K562 (cell line): Measurements from ENCODE around the gene TECRL. TPM values are rescaled to one million over a fixed set of nuclear protein-coding genes. Genes with fewer than 3 reads are reported as not detected.

ENCODE experiments used
- ATAC-seq: fragments of 200-7000 bp; cut with Tn5 transposase; 3 replicates; pipeline ENCODE4 v1.9.1; 2020; ENCODE audit warnings: moderate library complexity
- BruUV-seq: library from RNA; stranded (reverse); fragments of 400-500 nt; replicated peaks from 2 replicates; lab custom pipeline; 2021; lab: Mats Ljungman, UMichigan
- CTCF ChIA-PET: fragments of 300-600 bp; formaldehyde crosslinking; extraction: SDS; loops from one replicate; lab custom pipeline; 2021; ENCODE audit warnings: low intra/inter-chr PET ratio; lab: Yijun Ruan, JAX
- POLR2A ChIA-PET: fragments of 300-600, 350-650 bp; sonication (Branson Sonifier 250); formaldehyde crosslinking; extraction: SDS; loops from one replicate; lab custom pipeline; 2021; ENCODE audit warnings: antibody characterized with exemption, inconsistent platforms; lab: Yijun Ruan, JAX
- DNase-seq, 4 experiments: peaks; one replicate each; pipeline versions ENCODE4 v3.0.0 to v3.0.0-alpha.2; 2011 to 2018; ENCODE audit warnings: low spot score in 3 of 4, mixed read lengths in 3 of 4; ENCODE audit errors: extremely low read depth in 1 of 4
- FAIRE-seq: peaks from 2 replicates; lab custom pipeline; 2011; peaks lifted over from hg19 to GRCh38; lab: Jason Lieb, UNC
- H2AFZ ChIP-seq: 2 replicates; pipeline ENCODE4 v1.6.0; 2011; ENCODE audit warnings: low read depth, low read length, control low read depth, inconsistent platforms
- H3K27ac ChIP-seq: fragments of 200-600 bp; 3 replicates; pipeline ENCODE4 v1.8.0; 2011; ENCODE audit warnings: low read depth, mild to moderate bottlenecking, control low read depth, inconsistent platforms, low read length, moderate library complexity, mixed read lengths; ENCODE audit errors: extremely low read depth
- H3K27me3 ChIP-seq, 2 experiments: fragments of 300-600 bp in 1 of 2; 2 replicates in 1 of 2; 3 replicates in 1 of 2; pipeline versions ENCODE4 v1.6.0 to v1.8.0; 2011; ENCODE audit warnings: inconsistent platforms in 2 of 2, low read length in 2 of 2, mild to moderate bottlenecking in 1 of 2, mixed read lengths in 1 of 2, moderate library complexity in 1 of 2; ENCODE audit not compliant: control insufficient read depth in 2 of 2, insufficient read depth in 2 of 2
- H3K36me3 ChIP-seq: fragments of 300-600 bp; 3 replicates; pipeline ENCODE4 v1.8.0; 2011; ENCODE audit warnings: mild to moderate bottlenecking, low read length, inconsistent platforms; ENCODE audit not compliant: control insufficient read depth, insufficient read depth
- H3K4me1 ChIP-seq, 2 experiments: fragments of 200-600 bp in 1 of 2; replicated peaks in 1 of 2; 2 replicates in 1 of 2; 3 replicates in 1 of 2; pipeline versions ENCODE4 v1.5.1 to v1.8.0; 2011; ENCODE audit warnings: inconsistent platforms in 2 of 2, low read length in 2 of 2, mild to moderate bottlenecking in 1 of 2, mixed read lengths in 1 of 2, moderate library complexity in 1 of 2; ENCODE audit not compliant: control insufficient read depth in 2 of 2, insufficient read depth in 2 of 2
- H3K4me2 ChIP-seq: 2 replicates; pipeline ENCODE4 v1.6.1; 2011; ENCODE audit warnings: low read length, control low read depth, inconsistent platforms, mixed read lengths; ENCODE audit not compliant: insufficient read depth
- H3K4me3 ChIP-seq: fragments of 200-600 bp; sonication (generic), shearing (Covaris generic); 2 replicates; pipeline ENCODE4 v1.5.1; 2016; ENCODE audit warnings: control low read depth, inconsistent platforms
- H3K79me2 ChIP-seq: fragments of 200-600 bp; 3 replicates; pipeline ENCODE4 v1.8.0; 2011; ENCODE audit warnings: low read length, inconsistent platforms; ENCODE audit not compliant: control insufficient read depth, insufficient read depth
- H3K9ac ChIP-seq, 2 experiments: 2 replicates each; pipeline versions ENCODE4 v1.6.0 to v1.6.1; 2011; ENCODE audit warnings: low read depth in 2 of 2, low read length in 2 of 2, control low read depth in 1 of 2, inconsistent platforms in 1 of 2, mild to moderate bottlenecking in 1 of 2, mixed read lengths in 1 of 2; ENCODE audit not compliant: insufficient read depth in 1 of 2
- H3K9me1 ChIP-seq: one replicate; pipeline ENCODE4 v1.6.0; 2011; ENCODE audit warnings: inconsistent platforms, mild to moderate bottlenecking, low read length, moderate library complexity; ENCODE audit not compliant: control insufficient read depth, insufficient read depth
- H3K9me3 ChIP-seq: replicated peaks from 2 replicates; pipeline ENCODE4 v1.5.1; 2011; ENCODE audit warnings: low read depth, low read length, inconsistent platforms; ENCODE audit not compliant: control insufficient read depth, insufficient read depth
- H4K20me1 ChIP-seq: replicated peaks from 2 replicates; pipeline ENCODE4 v1.6.1; 2011; ENCODE audit warnings: low read length, inconsistent platforms, mixed read lengths; ENCODE audit not compliant: control insufficient read depth, insufficient read depth
- ASH1L ChIP-seq: fragments of 450-650 bp; IDR thresholded peaks from 2 replicates; pipeline ENCODE4 v1.6.1; 2018; ENCODE audit warnings: borderline replicate concordance, mild to moderate bottlenecking, low read depth; ENCODE audit not compliant: partially characterized antibody
- EHMT2 ChIP-seq: fragments of 450-650 bp; IDR thresholded peaks from 2 replicates; pipeline ENCODE4 v1.6.1; 2018; ENCODE audit warnings: antibody characterized with exemption
- FOXK2 ChIP-seq, 2 experiments: fragments of 450-650 bp; IDR thresholded peaks in 1 of 2; conservative IDR thresholded peaks in 1 of 2; 2 replicates each; pipeline ENCODE4 v1.6.1; 2016; ENCODE audit warnings: low read depth in 2 of 2, mild to moderate bottlenecking in 1 of 2
- HNRNPLL ChIP-seq: fragments of 200-400 bp; formaldehyde crosslinking; IDR thresholded peaks from 2 replicates; pipeline ENCODE4 v1.6.1; 2017; ENCODE audit warnings: low read length, low read depth, mild to moderate bottlenecking; ENCODE audit not compliant: poor library complexity, severe bottlenecking
- IRF2 ChIP-seq: sonication (generic); formaldehyde crosslinking; IDR thresholded peaks from 2 replicates; pipeline ENCODE4 v1.8.1; 2022; ENCODE audit warnings: mild to moderate bottlenecking, missing genetic modification reagents
- NEUROD1 ChIP-seq: fragments of 150-350 bp; IDR thresholded peaks from 2 replicates; pipeline ENCODE4 v1.6.1; 2014; ENCODE audit warnings: borderline replicate concordance, low read length, low read depth; ENCODE audit not compliant: partially characterized antibody
- POLR2B ChIP-seq: fragments of 450-650 bp; IDR thresholded peaks from 2 replicates; pipeline ENCODE4 v1.6.1; 2018; ENCODE audit warnings: low read depth; ENCODE audit not compliant: partially characterized antibody
- RAD21 ChIP-seq, 2 experiments: fragments of 250-450 bp in 1 of 2; fragments of 450-650 bp in 1 of 2; sonication (Bioruptor Pico) in 1 of 2; formaldehyde crosslinking in 1 of 2; IDR thresholded peaks in 1 of 2; conservative IDR thresholded peaks in 1 of 2; 2 replicates each; pipeline versions ENCODE4 v1.4.0 to v1.8.0; 2020 to 2022; ENCODE audit warnings: mild to moderate bottlenecking in 2 of 2, moderate library complexity in 1 of 2
- SAFB2 ChIP-seq: fragments of 200-400 bp; formaldehyde crosslinking; IDR thresholded peaks from 2 replicates; pipeline ENCODE4 v1.6.1; 2018; ENCODE audit warnings: borderline replicate concordance, low read length, low read depth, moderate library complexity; ENCODE audit not compliant: severe bottlenecking
- SIN3A ChIP-seq, 2 experiments: fragments of 150-350 bp in 1 of 2; IDR thresholded peaks; 2 replicates each; pipeline ENCODE4 v1.6.1; 2011 to 2016; ENCODE audit warnings: borderline replicate concordance in 2 of 2, low read depth in 2 of 2, low read length in 2 of 2, mild to moderate bottlenecking in 2 of 2, moderate library complexity in 2 of 2; ENCODE audit not compliant: control insufficient read depth in 1 of 2
- ZBED1 ChIP-seq: IDR thresholded peaks from 2 replicates; pipeline ENCODE4 v1.6.1; 2014
- ZSCAN32 ChIP-seq: fragments of 450-650 bp; formaldehyde crosslinking; IDR thresholded peaks from 2 replicates; pipeline ENCODE4 v1.4.0; 2020; ENCODE audit warnings: mild to moderate bottlenecking, moderate library complexity
- WGBS: fragments of 100-300 bp; shearing (Covaris generic); methylation state at CpG from one replicate; pipeline ENCODE4 v1.1.6; 2016; ENCODE audit warnings: low coverage, mixed read lengths; ENCODE audit not compliant: insufficient coverage; ENCODE audit errors: missing lambda C conversion rate; 5-methylcytosine and 5-hydroxymethylcytosine counted together
- in situ Hi-C: fragments of 300-500 bp; cut with MboI; formaldehyde crosslinking; loops from 4 replicates; pipeline ENCODE4 v1.15.0; 2018; ENCODE audit warnings: inconsistent platforms, mixed read lengths
- intact Hi-C: fragments of 100-400 bp; cut with micrococcal nuclease; formaldehyde crosslinking; loops from 2 replicates; pipeline ENCODE4 v1.14.2; 2022
- polyA plus RNA-seq, 8 experiments: library from polyadenylated mRNA; depleted of rRNA in 4 of 8; stranded (reverse) in 5 of 8; unstranded in 3 of 8; fragments of >200 nt; fragmentation: Nextera tagmentation in 2 of 8; fragmentation: Illumina TruSeq in 1 of 8; extraction: Ambion mirVana in 2 of 8; extraction: Trizol in 1 of 8; gene quantifications; 2 replicates each; pipeline versions ENCODE4 v1.2.1 to v1.2.3, GENCODE V29; 2011 to 2014; ENCODE audit warnings: inconsistent platforms in 1 of 8, missing spikeins in 1 of 8
- total RNA-seq, 7 experiments: library from RNA; depleted of rRNA in 6 of 7; stranded (reverse); fragments of >200 nt in 6 of 7; fragmentation: Illumina TruSeq in 2 of 7; extraction: Trizol in 2 of 7; gene quantifications; 2 replicates each; pipeline versions ENCODE4 v1.2.1 to v1.2.3, GENCODE V29; 2011 to 2021; ENCODE audit warnings: low replicate concordance in 1 of 7
- TF ChIP-seq, protein P1 (sequence below): fragments of 250-450 bp; sonication (Bioruptor Pico); IDR thresholded peaks from 2 replicates; pipeline ENCODE4 v1.5.0; 2021; ENCODE audit warnings: mild to moderate bottlenecking, moderate library complexity
- TF ChIP-seq, protein P2 (sequence below), 2 experiments: fragments of 450-650 bp; IDR thresholded peaks; 2 replicates each; pipeline ENCODE4 v1.6.1; 2018; ENCODE audit warnings: mild to moderate bottlenecking in 2 of 2, low read depth in 1 of 2; ENCODE audit not compliant: partially characterized antibody in 2 of 2

Gene TECRL
- total and polyA plus RNA-seq, 9 of the 15 experiments (the other 6 are each of a cell fraction or from before 2014, with no cell fraction given) = not detected

DNA sequence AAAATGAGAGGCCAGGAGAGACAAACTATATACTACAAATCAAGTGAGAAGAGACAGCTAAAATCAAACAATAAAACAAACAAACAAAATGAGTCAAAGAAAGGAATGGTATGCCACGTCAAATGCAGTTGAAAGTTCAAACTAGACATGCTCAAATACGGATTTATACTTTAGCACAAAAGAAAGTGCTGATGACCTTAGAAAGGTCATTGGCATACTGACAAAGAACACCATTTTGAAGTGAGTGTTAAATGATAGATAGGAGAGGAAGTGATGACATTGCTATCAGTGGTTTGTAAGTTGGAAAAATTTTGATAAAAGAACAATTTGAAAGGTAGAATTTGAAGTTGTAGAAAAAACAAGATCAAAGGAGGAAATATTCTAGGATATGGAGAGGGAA, 55.3 kb downstream of the TECRL start:
- WGBS = 4% methylated on average over 2 of the region's 2 CpGs
- no peak for FAIRE-seq
- H3K4me1 ChIP-seq = no peaks in the 10 kb centered on the region
- H4K20me1 ChIP-seq = no peaks in the 10 kb centered on the region
- no peak overlapping the region for H3K4me2 ChIP-seq
- POLR2A ChIA-PET = no interaction called here
- CTCF ChIA-PET = no interaction called here
- no peak for DNase-seq
- no peak overlapping the region for H3K4me3 ChIP-seq
- no peak for TF ChIP-seq ZSCAN32 (CRISPR knock-in tag)
- no peak for TF ChIP-seq RAD21 (CRISPR knock-in tag; conservative IDR thresholded peaks at IDR 0.05 in 1 of 2, IDR thresholded peaks at IDR 0.05 in 1 of 2)
- no peak for TF ChIP-seq SIN3A (IDR thresholded peaks at IDR 0.05; ENCODE audit: borderline replicate concordance in 2 of 2, control insufficient read depth in 1 of 2, low read depth in 2 of 2, low read length in 2 of 2)
- TF ChIP-seq, protein P1, sequence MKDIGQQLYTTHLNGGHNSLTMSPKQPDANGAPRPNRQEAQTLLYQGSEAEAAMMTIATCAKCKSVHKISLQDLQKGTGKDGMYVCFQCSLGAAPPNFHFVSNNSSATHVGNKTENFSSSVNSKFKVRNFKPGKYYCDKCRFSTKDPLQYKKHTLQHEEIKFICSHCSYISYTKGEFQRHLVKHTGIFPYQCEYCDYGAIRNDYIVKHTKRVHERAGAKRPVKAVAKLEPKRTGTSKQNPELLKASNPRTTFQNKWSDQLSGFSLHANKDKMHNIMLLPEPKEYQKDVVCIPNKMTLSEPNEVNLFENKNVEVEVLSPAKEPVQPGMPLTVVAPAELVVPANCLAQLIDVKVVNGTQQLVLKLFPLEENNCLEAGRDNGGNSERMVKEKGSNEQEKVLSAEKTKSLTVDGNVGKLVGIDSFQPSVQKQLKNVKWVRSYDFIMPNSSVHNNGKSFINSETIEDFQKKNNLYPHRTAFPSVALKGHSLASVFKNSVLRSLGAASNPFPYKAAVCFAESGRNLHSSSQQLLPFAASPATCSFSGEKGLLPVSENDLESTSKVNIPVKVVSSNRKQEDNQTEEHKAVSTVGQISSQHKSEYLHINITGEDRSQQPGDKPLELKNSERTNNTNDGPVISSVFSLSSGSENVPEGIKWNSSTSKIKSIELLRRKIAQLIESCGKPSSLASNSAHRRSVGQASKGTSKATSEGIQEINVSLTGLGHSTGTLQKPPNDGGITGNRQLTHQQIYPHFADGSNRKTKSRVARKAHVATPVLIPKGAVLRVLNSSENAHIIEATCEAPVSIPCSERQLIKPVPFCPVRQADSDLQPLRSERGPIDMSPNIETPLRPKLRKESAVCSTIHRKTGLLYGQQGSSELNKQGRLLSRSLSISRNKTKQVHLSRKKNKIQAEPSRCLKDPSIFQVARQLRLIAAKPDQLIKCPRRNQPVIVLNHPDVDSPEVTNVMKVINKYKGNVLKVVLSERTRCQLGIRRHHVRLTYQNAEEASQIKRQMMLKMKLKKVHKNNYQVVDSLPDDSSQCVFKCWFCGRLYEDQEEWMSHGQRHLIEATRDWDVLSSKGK (CRISPR knock-in tag) = no peak
- TF ChIP-seq, protein P2, sequence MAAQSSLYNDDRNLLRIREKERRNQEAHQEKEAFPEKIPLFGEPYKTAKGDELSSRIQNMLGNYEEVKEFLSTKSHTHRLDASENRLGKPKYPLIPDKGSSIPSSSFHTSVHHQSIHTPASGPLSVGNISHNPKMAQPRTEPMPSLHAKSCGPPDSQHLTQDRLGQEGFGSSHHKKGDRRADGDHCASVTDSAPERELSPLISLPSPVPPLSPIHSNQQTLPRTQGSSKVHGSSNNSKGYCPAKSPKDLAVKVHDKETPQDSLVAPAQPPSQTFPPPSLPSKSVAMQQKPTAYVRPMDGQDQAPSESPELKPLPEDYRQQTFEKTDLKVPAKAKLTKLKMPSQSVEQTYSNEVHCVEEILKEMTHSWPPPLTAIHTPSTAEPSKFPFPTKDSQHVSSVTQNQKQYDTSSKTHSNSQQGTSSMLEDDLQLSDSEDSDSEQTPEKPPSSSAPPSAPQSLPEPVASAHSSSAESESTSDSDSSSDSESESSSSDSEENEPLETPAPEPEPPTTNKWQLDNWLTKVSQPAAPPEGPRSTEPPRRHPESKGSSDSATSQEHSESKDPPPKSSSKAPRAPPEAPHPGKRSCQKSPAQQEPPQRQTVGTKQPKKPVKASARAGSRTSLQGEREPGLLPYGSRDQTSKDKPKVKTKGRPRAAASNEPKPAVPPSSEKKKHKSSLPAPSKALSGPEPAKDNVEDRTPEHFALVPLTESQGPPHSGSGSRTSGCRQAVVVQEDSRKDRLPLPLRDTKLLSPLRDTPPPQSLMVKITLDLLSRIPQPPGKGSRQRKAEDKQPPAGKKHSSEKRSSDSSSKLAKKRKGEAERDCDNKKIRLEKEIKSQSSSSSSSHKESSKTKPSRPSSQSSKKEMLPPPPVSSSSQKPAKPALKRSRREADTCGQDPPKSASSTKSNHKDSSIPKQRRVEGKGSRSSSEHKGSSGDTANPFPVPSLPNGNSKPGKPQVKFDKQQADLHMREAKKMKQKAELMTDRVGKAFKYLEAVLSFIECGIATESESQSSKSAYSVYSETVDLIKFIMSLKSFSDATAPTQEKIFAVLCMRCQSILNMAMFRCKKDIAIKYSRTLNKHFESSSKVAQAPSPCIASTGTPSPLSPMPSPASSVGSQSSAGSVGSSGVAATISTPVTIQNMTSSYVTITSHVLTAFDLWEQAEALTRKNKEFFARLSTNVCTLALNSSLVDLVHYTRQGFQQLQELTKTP (IDR thresholded peaks at IDR 0.05; ENCODE audit: low read depth in 1 of 2, partially characterized antibody in 2 of 2) = no peak
- no peak for TF ChIP-seq IRF2
- TF ChIP-seq NEUROD1 = no peak
- TF ChIP-seq ASH1L = no peak
- TF ChIP-seq ZBED1 = no peak
- TF ChIP-seq SAFB2 = no peak
- TF ChIP-seq EHMT2 = no peak
- TF ChIP-seq HNRNPLL = no peak
- TF ChIP-seq FOXK2 (conservative IDR thresholded peaks at IDR 0.05 in 1 of 2, IDR thresholded peaks at IDR 0.05 in 1 of 2; ENCODE audit: low read depth in 2 of 2) = no peak
- TF ChIP-seq POLR2B = no peak
- no peaks in the 10 kb centered on the region for H3K36me3 ChIP-seq
- no peak overlapping the region for H3K27ac ChIP-seq
- no peak overlapping the region for H3K9ac ChIP-seq
- ATAC-seq = no peak
- no peaks in the 10 kb centered on the region for H3K27me3 ChIP-seq
- H3K9me1 ChIP-seq = no peaks in the 10 kb centered on the region
- H2AFZ ChIP-seq = no peak overlapping the region
- intact Hi-C loops = no loop called here
- in situ Hi-C loops = no loop called here
- H3K79me2 ChIP-seq = no peaks in the 10 kb centered on the region
- H3K9me3 ChIP-seq = no peaks in the 10 kb centered on the region
- no TSS peak for BruUV-seq
